A673 (cell line): ENCODE measurements around the gene KRTAP10-11. TPM values are rescaled to one million over a fixed set of nuclear protein-coding genes. Genes with fewer than 3 reads are reported as not detected.

ENCODE experiments used
- BruUV-seq: library from RNA; stranded (reverse); fragments of 400-500 nt; replicated peaks from 2 replicates; lab custom pipeline; 2021; lab: Mats Ljungman, UMichigan
- CTCF ChIA-PET: fragments of 300-600 bp; sonication (Branson Sonifier 250); formaldehyde crosslinking; loops from one replicate; lab custom pipeline; 2022; ENCODE audit warnings: antibody characterized with exemption; lab: Charles Lee
- POLR2A ChIA-PET: fragments of 300-600 bp; sonication (Branson Sonifier 250); formaldehyde crosslinking; loops from one replicate; lab custom pipeline; 2022; ENCODE audit warnings: antibody characterized with exemption; ENCODE audit not compliant: low non-redundant PET; lab: Charles Lee
- DNase-seq: peaks from one replicate; pipeline ENCODE4 v3.0.0-alpha.2; 2015; ENCODE audit warnings: low spot score
- H3K27ac ChIP-seq: fragments of 200-600 bp; sonication (generic); 2 replicates; pipeline ENCODE4 v1.5.1; 2016; ENCODE audit warnings: mixed run types, low read depth, mild to moderate bottlenecking, mixed read lengths, antibody characterized with exemption, low read length; ENCODE audit not compliant: poor library complexity, severe bottlenecking
- H3K27me3 ChIP-seq: fragments of 200-600 bp; sonication (generic); replicated peaks from 2 replicates; pipeline ENCODE4 v1.6.1; 2017; ENCODE audit warnings: mixed run types, low read depth, mild to moderate bottlenecking, mixed read lengths, antibody characterized with exemption, low read length; ENCODE audit not compliant: insufficient read depth, poor library complexity
- H3K36me3 ChIP-seq: fragments of 200-600 bp; sonication (generic); 2 replicates; pipeline ENCODE4 v1.6.1; 2016; ENCODE audit warnings: mixed run types, mild to moderate bottlenecking, mixed read lengths, antibody characterized with exemption, low read length; ENCODE audit not compliant: insufficient read depth, poor library complexity, severe bottlenecking
- H3K4me1 ChIP-seq: fragments of 200-600 bp; sonication (generic); 2 replicates; pipeline ENCODE4 v1.6.1; 2017; ENCODE audit warnings: mixed run types, mild to moderate bottlenecking, mixed read lengths, antibody characterized with exemption, low read length; ENCODE audit not compliant: insufficient read depth, poor library complexity, severe bottlenecking
- H3K4me3 ChIP-seq: fragments of 200-600 bp; sonication (generic); 2 replicates; pipeline ENCODE4 v1.5.1; 2016; ENCODE audit warnings: low read depth, mixed run types, mild to moderate bottlenecking, mixed read lengths, low read length; ENCODE audit not compliant: poor library complexity, severe bottlenecking
- H3K9me3 ChIP-seq: fragments of 200-600 bp; sonication (generic); 2 replicates; pipeline ENCODE4 v1.6.1; 2016; ENCODE audit warnings: mixed run types, low read depth, mild to moderate bottlenecking, mixed read lengths, antibody characterized with exemption, low read length; ENCODE audit not compliant: poor library complexity, severe bottlenecking
- EZH2 ChIP-seq: fragments of 200-600 bp; sonication (generic); IDR thresholded peaks from 2 replicates; pipeline ENCODE4 v1.6.1; 2017; ENCODE audit warnings: borderline replicate concordance, low read depth, mild to moderate bottlenecking, mixed read lengths, antibody characterized with exemption, low read length; ENCODE audit not compliant: poor library complexity, severe bottlenecking
- intact Hi-C: fragments of 100-400 bp; cut with micrococcal nuclease; formaldehyde crosslinking; loops from one replicate; pipeline ENCODE4 v1.10.0; 2022; ENCODE audit not compliant: unreplicated experiment
- total RNA-seq: library from RNA; stranded (reverse); gene quantifications from 2 replicates; pipeline ENCODE4 v1.2.3, GENCODE V29; 2021
- TF ChIP-seq, protein P1 (sequence below): fragments of 300-800, 200-600 bp; sonication (generic); conservative IDR thresholded peaks from 2 replicates; pipeline ENCODE4 v1.5.1; 2017; ENCODE audit warnings: low read depth, mild to moderate bottlenecking, antibody characterized with exemption, low read length, moderate library complexity, mixed read lengths

The KRTAP10-11 gene
- total RNA-seq, 1 experiment from 2014 or later, result not detected

DNA sequence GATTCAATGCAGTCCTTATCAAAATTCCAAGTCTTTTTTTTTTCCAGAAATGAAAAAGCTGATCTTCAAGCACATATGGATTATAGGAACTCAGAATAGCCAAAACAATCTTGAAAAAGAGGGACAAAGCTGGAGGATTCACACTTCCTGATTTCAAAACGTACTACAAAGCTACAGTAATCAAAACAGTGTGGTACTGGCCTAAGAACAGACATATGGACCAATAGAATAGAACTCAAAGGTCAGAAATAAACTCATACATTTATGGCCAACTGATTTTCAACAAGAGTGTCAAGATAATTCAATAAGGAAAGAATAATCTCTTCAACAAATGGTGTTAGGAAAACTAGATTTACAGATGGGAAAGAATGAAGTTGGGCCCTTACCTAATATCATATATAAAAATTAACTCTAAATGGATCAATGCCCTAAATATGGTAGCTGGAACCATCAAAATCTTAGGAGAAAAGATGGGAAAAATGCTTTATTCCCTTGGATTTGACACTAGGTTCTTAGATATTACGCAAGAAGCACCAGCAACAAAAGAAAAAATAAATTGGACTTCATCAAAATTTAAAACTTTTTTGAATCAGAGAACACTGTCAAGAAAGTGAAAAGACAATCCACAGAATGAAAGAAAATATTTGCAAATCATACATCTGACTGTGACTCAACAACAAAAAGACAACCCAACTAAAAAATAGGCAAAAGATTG is 46.7 kb downstream of the KRTAP10-11 start:
- POLR2A ChIA-PET, result no interaction called here
- no peak for DNase-seq
- Histone ChIP-seq H3K27me3 (no peaks in the 10 kb centered on the region), H3K4me1 (peaks cover 4% of the 10 kb centered on the region), H3K4me3 (no peak overlapping the region), H3K36me3 (no peaks in the 10 kb centered on the region), H3K9me3 (peaks cover 23% of the 10 kb centered on the region), H3K27ac (no peak overlapping the region)
- no TSS peak for BruUV-seq
- CTCF ChIA-PET, result no interaction called here
- intact Hi-C loops, result no loop called here
- TF ChIP-seq, protein P1, sequence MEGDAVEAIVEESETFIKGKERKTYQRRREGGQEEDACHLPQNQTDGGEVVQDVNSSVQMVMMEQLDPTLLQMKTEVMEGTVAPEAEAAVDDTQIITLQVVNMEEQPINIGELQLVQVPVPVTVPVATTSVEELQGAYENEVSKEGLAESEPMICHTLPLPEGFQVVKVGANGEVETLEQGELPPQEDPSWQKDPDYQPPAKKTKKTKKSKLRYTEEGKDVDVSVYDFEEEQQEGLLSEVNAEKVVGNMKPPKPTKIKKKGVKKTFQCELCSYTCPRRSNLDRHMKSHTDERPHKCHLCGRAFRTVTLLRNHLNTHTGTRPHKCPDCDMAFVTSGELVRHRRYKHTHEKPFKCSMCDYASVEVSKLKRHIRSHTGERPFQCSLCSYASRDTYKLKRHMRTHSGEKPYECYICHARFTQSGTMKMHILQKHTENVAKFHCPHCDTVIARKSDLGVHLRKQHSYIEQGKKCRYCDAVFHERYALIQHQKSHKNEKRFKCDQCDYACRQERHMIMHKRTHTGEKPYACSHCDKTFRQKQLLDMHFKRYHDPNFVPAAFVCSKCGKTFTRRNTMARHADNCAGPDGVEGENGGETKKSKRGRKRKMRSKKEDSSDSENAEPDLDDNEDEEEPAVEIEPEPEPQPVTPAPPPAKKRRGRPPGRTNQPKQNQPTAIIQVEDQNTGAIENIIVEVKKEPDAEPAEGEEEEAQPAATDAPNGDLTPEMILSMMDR, result no peak
- TF ChIP-seq EZH2, result no peak

DNA sequence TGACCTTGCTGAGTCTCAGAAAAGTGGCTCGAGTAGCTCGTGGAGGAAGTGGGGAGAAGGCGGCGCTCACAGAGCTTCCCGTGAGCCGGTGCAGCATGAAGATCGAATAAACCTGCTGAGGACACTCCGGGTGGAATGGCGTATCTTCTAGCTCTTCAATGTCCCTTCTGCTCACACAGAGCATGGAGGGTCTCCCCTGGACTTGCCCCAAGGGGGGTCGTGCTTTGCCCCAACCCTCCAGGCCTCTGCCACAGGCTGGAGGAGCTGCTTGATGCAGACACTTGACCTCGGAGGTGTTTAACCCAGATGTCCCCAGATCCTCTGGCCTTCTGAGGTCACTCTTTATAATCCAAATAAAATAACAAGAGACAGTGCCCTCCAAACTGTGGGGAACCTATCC is 48.6 kb downstream of the KRTAP10-11 start:
- no TSS peak for BruUV-seq
- H3K36me3 ChIP-seq, result no peaks in the 10 kb centered on the region
- no peak overlapping the region for H3K4me3 ChIP-seq
- DNase-seq, result no peak
- no peaks in the 10 kb centered on the region for H3K27me3 ChIP-seq
- ChIA-PET CTCF (no interaction called here), POLR2A (no interaction called here)
- peaks cover 23% of the 10 kb centered on the region for H3K9me3 ChIP-seq
- H3K4me1 ChIP-seq, result peaks cover 4% of the 10 kb centered on the region
- intact Hi-C loops, result no loop called here
- H3K27ac ChIP-seq, result no peak overlapping the region
- TF ChIP-seq, protein P1, result no peak
- TF ChIP-seq EZH2, result no peak

DNA sequence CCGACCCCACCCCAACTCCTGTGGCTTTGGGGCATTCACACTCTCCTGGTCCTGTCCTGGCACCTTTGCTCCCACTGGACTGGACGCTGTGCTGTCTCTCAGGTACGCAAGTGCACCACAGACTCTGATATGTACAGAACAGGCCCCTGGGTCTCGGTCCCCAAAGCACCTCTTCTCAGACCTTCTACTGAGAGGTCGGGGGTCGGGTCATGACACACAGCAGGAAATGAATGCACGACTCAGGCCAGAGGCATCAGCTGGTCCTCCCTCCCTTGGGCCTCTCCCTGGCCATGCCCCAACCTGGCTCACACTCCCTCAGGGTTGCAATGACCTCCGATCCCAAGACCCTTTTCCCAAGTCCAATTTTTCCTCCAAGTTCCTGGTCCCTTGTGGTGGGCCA is 49.0 kb downstream of the KRTAP10-11 start:
- no peak for TF ChIP-seq EZH2
- TF ChIP-seq, protein P1, result no peak
- H3K4me3 ChIP-seq, result no peak overlapping the region
- H3K27me3 ChIP-seq, result no peaks in the 10 kb centered on the region
- H3K9me3 ChIP-seq, result peaks cover 23% of the 10 kb centered on the region
- intact Hi-C loops, result no loop called here
- ChIA-PET POLR2A (no interaction called here), CTCF (no interaction called here)
- H3K27ac ChIP-seq, result no peak overlapping the region
- DNase-seq, result no peak
- H3K4me1 ChIP-seq, result peaks cover 4% of the 10 kb centered on the region
- H3K36me3 ChIP-seq, result no peaks in the 10 kb centered on the region
- BruUV-seq, result no TSS peak
